GM12878 (cell line): ENCODE results near the gene INHA. TPM values are rescaled to one million over a fixed set of nuclear protein-coding genes. Genes with fewer than 3 reads are reported as not detected.
A peak's percentile ranks its signal among the peaks of the same experiment; 100 is the strongest.

Experiments
- ATAC-seq: fragments of 200-7000 bp; cut with Tn5 transposase; 3 replicates; pipeline ENCODE4 v1.9.1; 2020; ENCODE audit warnings: mild to moderate bottlenecking, moderate library complexity
- BruUV-seq: library from RNA; stranded (reverse); fragments of 400-500 nt; replicated peaks from 2 replicates; lab custom pipeline; 2021; lab: Mats Ljungman, UMichigan
- CTCF ChIA-PET: fragments of 300-600 bp; sonication (Branson Sonifier 250); formaldehyde crosslinking; extraction: SDS; loops from one replicate; lab custom pipeline; 2021; ENCODE audit warnings: inconsistent platforms; lab: Yijun Ruan, JAX
- POLR2A ChIA-PET: fragments of 350-600 bp; formaldehyde crosslinking; extraction: SDS; loops from one replicate; lab custom pipeline; 2021; ENCODE audit warnings: inconsistent platforms; lab: Charles Lee
- RAD21 ChIA-PET: fragments of 300-600 bp; sonication (Branson Sonifier 250); formaldehyde crosslinking; loops from one replicate; lab custom pipeline; 2023; ENCODE audit warnings: antibody characterized with exemption; ENCODE audit not compliant: unreplicated experiment; lab: Charles Lee
- SMC1A ChIA-PET: fragments of 300-600 bp; sonication (Branson Sonifier 250); formaldehyde crosslinking; loops from one replicate; lab custom pipeline; 2023; ENCODE audit not compliant: unreplicated experiment, uncharacterized antibody; lab: Charles Lee
- DNase-seq: peaks from one replicate; pipeline ENCODE4 v3.0.0-alpha.2; 2011; ENCODE audit warnings: low read depth, low spot score
- FAIRE-seq: peaks from 3 replicates; lab custom pipeline; 2011; peaks lifted over from hg19 to GRCh38; lab: Jason Lieb, UNC
- H2AFZ ChIP-seq: 2 replicates; pipeline ENCODE4 v1.6.0; 2011; ENCODE audit warnings: low read depth, low read length, control low read depth; ENCODE audit not compliant: control insufficient read depth
- H3K27ac ChIP-seq: 2 replicates; pipeline ENCODE4 v1.5.1; 2011; ENCODE audit warnings: control low read depth; ENCODE audit not compliant: control insufficient read depth, insufficient read depth
- H3K27me3 ChIP-seq, 2 experiments: replicated peaks in 1 of 2; 2 replicates each; pipeline versions ENCODE4 v1.6.0 to v1.6.1; 2011; ENCODE audit warnings: low read length in 1 of 2; ENCODE audit not compliant: control insufficient read depth in 2 of 2, insufficient read depth in 2 of 2
- H3K36me3 ChIP-seq, 2 experiments: 2 replicates each; pipeline ENCODE4 v1.5.1; 2011; ENCODE audit warnings: low read length in 1 of 2; ENCODE audit not compliant: control insufficient read depth in 2 of 2, insufficient read depth in 2 of 2
- H3K4me1 ChIP-seq: 2 replicates; pipeline ENCODE4 v1.6.1; 2011; ENCODE audit warnings: mild to moderate bottlenecking, low read length, moderate library complexity, mixed read lengths; ENCODE audit not compliant: control insufficient read depth, insufficient read depth
- H3K4me2 ChIP-seq: 2 replicates; pipeline ENCODE4 v1.6.0; 2011; ENCODE audit warnings: control low read depth; ENCODE audit not compliant: control insufficient read depth, insufficient read depth
- H3K4me3 ChIP-seq: fragments of 200-600 bp; sonication (generic); 2 replicates; pipeline ENCODE4 v1.5.1; 2016
- H3K79me2 ChIP-seq: 2 replicates; pipeline ENCODE4 v1.6.0; 2011; ENCODE audit warnings: low read length; ENCODE audit not compliant: control insufficient read depth, insufficient read depth
- H3K9ac ChIP-seq: 2 replicates; pipeline ENCODE4 v1.8.0; 2011; ENCODE audit warnings: low read length, control low read depth, mixed read lengths; ENCODE audit not compliant: control insufficient read depth, insufficient read depth
- H3K9me3 ChIP-seq: replicated peaks from 3 replicates; pipeline ENCODE4 v1.5.1; 2011; ENCODE audit warnings: mild to moderate bottlenecking, low read length; ENCODE audit not compliant: control insufficient read depth, insufficient read depth
- H4K20me1 ChIP-seq: 2 replicates; pipeline ENCODE4 v1.6.0; 2011; ENCODE audit not compliant: control insufficient read depth, insufficient read depth
- ATF7 ChIP-seq: fragments of 450-650 bp; IDR thresholded peaks from 2 replicates; pipeline ENCODE4 v1.6.1; 2016; ENCODE audit warnings: low read depth, mild to moderate bottlenecking
- BACH1 ChIP-seq: fragments of 450-650 bp; IDR thresholded peaks from 2 replicates; pipeline ENCODE4 v1.6.1; 2017; ENCODE audit warnings: mild to moderate bottlenecking, borderline replicate concordance
- BCL11A ChIP-seq: IDR thresholded peaks from 2 replicates; pipeline ENCODE4 v1.6.1; 2011; ENCODE audit warnings: low read depth, low read length
- BHLHE40 ChIP-seq, 2 experiments: fragments of 450-650 bp in 1 of 2; IDR thresholded peaks; 2 replicates each; pipeline ENCODE4 v1.6.1; 2011 to 2017; ENCODE audit warnings: low read depth in 2 of 2, borderline replicate concordance in 1 of 2, improper control_type of control experiment in 1 of 2, low read length in 1 of 2, mild to moderate bottlenecking in 1 of 2
- CREB1 ChIP-seq: IDR thresholded peaks from 2 replicates; pipeline ENCODE4 v1.6.1; 2012; ENCODE audit warnings: low read depth, mild to moderate bottlenecking, inconsistent platforms
- MYB ChIP-seq: fragments of 150-350 bp; IDR thresholded peaks from 2 replicates; pipeline ENCODE4 v1.6.1; 2014; ENCODE audit warnings: mild to moderate bottlenecking, low read depth, low read length, borderline replicate concordance
- NBN ChIP-seq: fragments of 450-650 bp; IDR thresholded peaks from 2 replicates; pipeline ENCODE4 v1.6.1; 2016
- NFYA ChIP-seq: IDR thresholded peaks from 2 replicates; pipeline ENCODE4 v1.6.1; 2011; ENCODE audit warnings: low read depth, mild to moderate bottlenecking, low read length, improper control_type of control experiment, borderline replicate concordance
- RBBP5 ChIP-seq: fragments of 200-600 bp; sonication (generic); conservative IDR thresholded peaks from 2 replicates; pipeline ENCODE4 v1.6.1; 2016
- RUNX3 ChIP-seq: IDR thresholded peaks from 2 replicates; pipeline ENCODE4 v1.6.1; 2012; ENCODE audit warnings: low read length, inconsistent platforms
- SP1 ChIP-seq: IDR thresholded peaks from one replicate; pipeline ENCODE4 v1.6.1; 2011; ENCODE audit warnings: low read depth, low read length
- SPI1 ChIP-seq: IDR thresholded peaks from 2 replicates; pipeline ENCODE4 v1.6.1; 2011; ENCODE audit warnings: low read depth, mild to moderate bottlenecking, low read length, moderate library complexity, borderline replicate concordance; ENCODE audit not compliant: insufficient read depth
- TAF1 ChIP-seq: IDR thresholded peaks from 2 replicates; pipeline ENCODE4 v1.6.1; 2011; ENCODE audit warnings: mild to moderate bottlenecking, low read depth, low read length, borderline replicate concordance
- YY1 ChIP-seq: IDR thresholded peaks from 2 replicates; pipeline ENCODE4 v1.6.1; 2011; ENCODE audit warnings: low read depth, mild to moderate bottlenecking, low read length
- ZNF217 ChIP-seq: fragments of 450-650 bp; IDR thresholded peaks from 2 replicates; pipeline ENCODE4 v1.6.1; 2017; ENCODE audit warnings: antibody characterized with exemption, mild to moderate bottlenecking
- WGBS: methylation state at CpG from one replicate; pipeline ENCODE4 v1.1.6; 2016; ENCODE audit warnings: low lambda C conversion rate; ENCODE audit not compliant: insufficient replicate concordance, insufficient coverage; ENCODE audit errors: missing lambda C conversion rate; 5-methylcytosine and 5-hydroxymethylcytosine counted together
- in situ Hi-C: fragments of 300-500 bp; cut with MboI; formaldehyde crosslinking; loops from 9 replicates; pipeline ENCODE4 v1.14.3; 2018; ENCODE audit warnings: mixed read lengths
- intact Hi-C: fragments of 100-400 bp; cut with micrococcal nuclease; formaldehyde crosslinking; loops from one replicate; pipeline ENCODE4 v1.14.2; 2022; ENCODE audit not compliant: unreplicated experiment
- polyA plus RNA-seq, 11 experiments: library from polyadenylated mRNA; depleted of rRNA in 4 of 11; unstranded in 6 of 11; stranded (reverse) in 5 of 11; fragments of >200 nt; fragmentation: Nextera tagmentation in 4 of 11; fragmentation: Illumina TruSeq in 1 of 11; extraction: Ambion mirVana in 4 of 11; extraction: Trizol in 1 of 11; gene quantifications; 1 replicate in 1 of 11; 2 replicates in 10 of 11; pipeline versions ENCODE4 v1.2.1 to v1.2.3, GENCODE V29; 2011 to 2016; ENCODE audit warnings: inconsistent platforms in 2 of 11, missing spikeins in 2 of 11, low read depth in 1 of 11
- total RNA-seq, 4 experiments: library from RNA; depleted of rRNA in 3 of 4; stranded (reverse); fragments of >200 nt in 3 of 4; fragmentation: Illumina TruSeq in 1 of 4; extraction: Trizol in 1 of 4; gene quantifications; 2 replicates each; pipeline versions ENCODE4 v1.2.1 to v1.2.3, GENCODE V29; 2013 to 2021
- TF ChIP-seq, protein P1 (sequence below): fragments of 450-650 bp; IDR thresholded peaks from 2 replicates; pipeline ENCODE4 v1.6.1; 2017; ENCODE audit warnings: mild to moderate bottlenecking
- TF ChIP-seq, protein P2 (sequence below): fragments of 450-650 bp; IDR thresholded peaks from 2 replicates; pipeline ENCODE4 v1.6.1; 2018; ENCODE audit warnings: borderline replicate concordance, mild to moderate bottlenecking; ENCODE audit not compliant: partially characterized antibody
- TF ChIP-seq, protein P3 (sequence below): fragments of 450-650 bp; IDR thresholded peaks from 2 replicates; pipeline ENCODE4 v1.6.1; 2018; ENCODE audit warnings: mild to moderate bottlenecking, low read depth, moderate library complexity; ENCODE audit not compliant: partially characterized antibody

The INHA gene
- total and polyA plus RNA-seq, 10 of the 15 experiments (the other 5 are each of a cell fraction or from before 2014, with no cell fraction given), result not detected

DNA sequence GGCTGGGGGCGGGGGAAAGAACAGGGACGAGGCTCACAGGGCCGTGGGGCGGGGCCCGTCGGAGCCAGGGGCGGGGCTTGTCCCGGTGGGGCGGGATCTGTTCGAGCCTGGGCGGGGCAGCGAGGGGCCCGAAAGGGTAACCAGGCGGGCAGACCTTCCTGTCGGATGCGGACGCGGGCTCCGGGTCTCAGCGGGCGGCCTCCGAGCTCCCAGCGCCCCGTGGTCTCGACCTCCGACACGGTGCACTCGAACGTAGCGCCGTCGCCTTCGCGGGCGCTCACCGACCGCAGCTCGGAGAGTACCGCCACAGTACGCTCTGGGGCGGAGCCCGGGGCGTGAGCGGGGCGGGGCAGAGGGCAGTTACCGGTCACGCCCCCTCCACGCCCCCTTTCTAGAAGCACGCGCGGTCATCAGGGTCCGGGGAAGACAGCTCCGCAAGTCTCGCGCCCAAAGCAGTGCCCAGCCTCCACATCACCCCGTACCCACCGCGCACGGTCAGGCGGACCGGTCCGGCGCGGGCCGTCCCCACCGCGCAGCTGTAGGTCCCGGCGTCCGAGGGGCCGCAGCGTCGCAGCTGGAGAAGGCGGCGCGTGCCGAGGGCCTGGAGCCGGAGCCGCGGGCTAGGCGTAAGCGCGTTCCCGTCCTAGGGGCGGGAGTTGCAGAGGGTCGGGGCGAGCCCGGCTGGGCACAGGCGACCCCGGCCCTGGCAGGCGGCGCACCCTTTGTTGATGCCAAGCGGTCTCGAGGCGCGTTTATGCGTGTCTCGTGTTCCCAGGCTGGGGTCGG is 19.5 kb upstream of the INHA start:
- Histone ChIP-seq H3K9me3 (no peaks in the 10 kb centered on the region; the same call in 2 of the 3 replicates), H3K9ac (no peak overlapping the region), H3K27me3 (peaks cover 3 to 8% of the 10 kb centered on the region in 2 experiments), H3K27ac (no peak overlapping the region), H2AFZ (peak overlapping the region; percentile 75), H3K4me2 (peak overlapping the region; percentile 77), H3K4me3 (peak overlapping the region; percentile 57; the same call in 1 of the 2 replicates), H4K20me1 (no peaks in the 10 kb centered on the region), H3K36me3 (no peaks in the 10 kb centered on the region), H3K4me1 (no peaks in the 10 kb centered on the region; the same call in 1 of the 2 replicates), H3K79me2 (no peaks in the 10 kb centered on the region)
- no peak for DNase-seq
- ChIA-PET SMC1A (no interaction called here), RAD21 (no interaction called here), CTCF (interaction anchor here (0.9 to 1.9 kb wide), 2 partner anchors 9 to 12 kb away, joined by 3 to 7 read pairs; partner anchors contain the start of gene CHPF), POLR2A (no interaction called here)
- no peak for FAIRE-seq
- 54% methylated on average over 61 of the region's 99 CpGs for WGBS
- BruUV-seq, result no TSS peak
- intact Hi-C loops, result no loop called here
- ATAC-seq, result peak; percentile 94
- in situ Hi-C loops, result no loop called here
- peak in 1 of 2 experiments; percentile 54; a peak in 2 of 4 replicates for TF ChIP-seq BHLHE40 (IDR thresholded peaks at IDR 0.05; ENCODE audit: borderline replicate concordance in 1 of 2, low read depth in 2 of 2, low read length in 1 of 2)
- TF ChIP-seq, protein P1, sequence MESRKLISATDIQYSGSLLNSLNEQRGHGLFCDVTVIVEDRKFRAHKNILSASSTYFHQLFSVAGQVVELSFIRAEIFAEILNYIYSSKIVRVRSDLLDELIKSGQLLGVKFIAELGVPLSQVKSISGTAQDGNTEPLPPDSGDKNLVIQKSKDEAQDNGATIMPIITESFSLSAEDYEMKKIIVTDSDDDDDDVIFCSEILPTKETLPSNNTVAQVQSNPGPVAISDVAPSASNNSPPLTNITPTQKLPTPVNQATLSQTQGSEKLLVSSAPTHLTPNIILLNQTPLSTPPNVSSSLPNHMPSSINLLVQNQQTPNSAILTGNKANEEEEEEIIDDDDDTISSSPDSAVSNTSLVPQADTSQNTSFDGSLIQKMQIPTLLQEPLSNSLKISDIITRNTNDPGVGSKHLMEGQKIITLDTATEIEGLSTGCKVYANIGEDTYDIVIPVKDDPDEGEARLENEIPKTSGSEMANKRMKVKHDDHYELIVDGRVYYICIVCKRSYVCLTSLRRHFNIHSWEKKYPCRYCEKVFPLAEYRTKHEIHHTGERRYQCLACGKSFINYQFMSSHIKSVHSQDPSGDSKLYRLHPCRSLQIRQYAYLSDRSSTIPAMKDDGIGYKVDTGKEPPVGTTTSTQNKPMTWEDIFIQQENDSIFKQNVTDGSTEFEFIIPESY, result no peak
- no peak for TF ChIP-seq ZNF217
- no peak for TF ChIP-seq RBBP5
- TF ChIP-seq, protein P2, sequence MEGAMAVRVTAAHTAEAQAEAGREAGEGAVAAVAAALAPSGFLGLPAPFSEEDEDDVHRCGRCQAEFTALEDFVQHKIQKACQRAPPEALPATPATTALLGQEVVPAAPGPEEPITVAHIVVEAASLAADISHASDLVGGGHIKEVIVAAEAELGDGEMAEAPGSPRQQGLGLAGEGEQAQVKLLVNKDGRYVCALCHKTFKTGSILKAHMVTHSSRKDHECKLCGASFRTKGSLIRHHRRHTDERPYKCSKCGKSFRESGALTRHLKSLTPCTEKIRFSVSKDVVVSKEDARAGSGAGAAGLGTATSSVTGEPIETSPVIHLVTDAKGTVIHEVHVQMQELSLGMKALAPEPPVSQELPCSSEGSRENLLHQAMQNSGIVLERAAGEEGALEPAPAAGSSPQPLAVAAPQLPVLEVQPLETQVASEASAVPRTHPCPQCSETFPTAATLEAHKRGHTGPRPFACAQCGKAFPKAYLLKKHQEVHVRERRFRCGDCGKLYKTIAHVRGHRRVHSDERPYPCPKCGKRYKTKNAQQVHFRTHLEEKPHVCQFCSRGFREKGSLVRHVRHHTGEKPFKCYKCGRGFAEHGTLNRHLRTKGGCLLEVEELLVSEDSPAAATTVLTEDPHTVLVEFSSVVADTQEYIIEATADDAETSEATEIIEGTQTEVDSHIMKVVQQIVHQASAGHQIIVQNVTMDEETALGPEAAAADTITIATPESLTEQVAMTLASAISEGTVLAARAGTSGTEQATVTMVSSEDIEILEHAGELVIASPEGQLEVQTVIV, result no peak
- TF ChIP-seq RUNX3, result peak; percentile 26; the same call in 1 of the 2 replicates
- no peak for TF ChIP-seq SPI1
- TF ChIP-seq NBN, result no peak
- TF ChIP-seq MYB, result no peak
- TF ChIP-seq NFYA, result no peak
- no peak for TF ChIP-seq YY1
- no peak for TF ChIP-seq BACH1
- no peak for TF ChIP-seq TAF1
- no peak for TF ChIP-seq BCL11A
- TF ChIP-seq, protein P3, sequence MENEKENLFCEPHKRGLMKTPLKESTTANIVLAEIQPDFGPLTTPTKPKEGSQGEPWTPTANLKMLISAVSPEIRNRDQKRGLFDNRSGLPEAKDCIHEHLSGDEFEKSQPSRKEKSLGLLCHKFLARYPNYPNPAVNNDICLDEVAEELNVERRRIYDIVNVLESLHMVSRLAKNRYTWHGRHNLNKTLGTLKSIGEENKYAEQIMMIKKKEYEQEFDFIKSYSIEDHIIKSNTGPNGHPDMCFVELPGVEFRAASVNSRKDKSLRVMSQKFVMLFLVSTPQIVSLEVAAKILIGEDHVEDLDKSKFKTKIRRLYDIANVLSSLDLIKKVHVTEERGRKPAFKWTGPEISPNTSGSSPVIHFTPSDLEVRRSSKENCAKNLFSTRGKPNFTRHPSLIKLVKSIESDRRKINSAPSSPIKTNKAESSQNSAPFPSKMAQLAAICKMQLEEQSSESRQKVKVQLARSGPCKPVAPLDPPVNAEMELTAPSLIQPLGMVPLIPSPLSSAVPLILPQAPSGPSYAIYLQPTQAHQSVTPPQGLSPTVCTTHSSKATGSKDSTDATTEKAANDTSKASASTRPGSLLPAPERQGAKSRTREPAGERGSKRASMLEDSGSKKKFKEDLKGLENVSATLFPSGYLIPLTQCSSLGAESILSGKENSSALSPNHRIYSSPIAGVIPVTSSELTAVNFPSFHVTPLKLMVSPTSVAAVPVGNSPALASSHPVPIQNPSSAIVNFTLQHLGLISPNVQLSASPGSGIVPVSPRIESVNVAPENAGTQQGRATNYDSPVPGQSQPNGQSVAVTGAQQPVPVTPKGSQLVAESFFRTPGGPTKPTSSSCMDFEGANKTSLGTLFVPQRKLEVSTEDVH, result no peak
- no peak for TF ChIP-seq CREB1
- TF ChIP-seq ATF7, result no peak
- peak; percentile 63 for TF ChIP-seq SP1
